SK-N-SH (cell line): ENCODE results near the gene PIP4P1. TPM values are rescaled to one million over a fixed set of nuclear protein-coding genes. Genes with fewer than 3 reads are reported as not detected.

ENCODE experiments used
- CTCF ChIA-PET: fragments of 300-600, 350-600 bp; formaldehyde crosslinking; extraction: SDS; loops from one replicate; lab custom pipeline; 2021; lab: Yijun Ruan, JAX
- POLR2A ChIA-PET: fragments of 350-600 bp; sonication (Branson Sonifier 250); formaldehyde crosslinking; extraction: SDS; loops from one replicate; lab custom pipeline; 2020; ENCODE audit warnings: antibody characterized with exemption, inconsistent platforms; lab: Yijun Ruan, JAX
- DNase-seq: peaks from one replicate; pipeline ENCODE4 v3.0.0; 2012
- H2AFZ ChIP-seq: fragments of 200-600 bp; sonication (generic); 2 replicates; pipeline ENCODE4 v1.8.1; 2016; ENCODE audit warnings: antibody characterized with exemption, mild to moderate bottlenecking, low read depth
- H3F3A ChIP-seq: fragments of 200-600 bp; sonication (generic); replicated peaks from 2 replicates; pipeline ENCODE3; 2016; ENCODE audit warnings: antibody characterized with exemption, mild to moderate bottlenecking; ENCODE audit not compliant: insufficient read depth
- H3K27ac ChIP-seq, 2 experiments: fragments of 200-500 bp in 1 of 2; fragments of 200-600 bp in 1 of 2; sonication (Bioruptor generic) in 1 of 2; sonication (generic), shearing (Covaris generic) in 1 of 2; 2 replicates each; pipeline versions ENCODE4 v1.5.1 to v1.6.1; 2014 to 2016; ENCODE audit warnings: low read depth in 2 of 2, inconsistent platforms in 1 of 2, low read length in 1 of 2, mild to moderate bottlenecking in 1 of 2, mixed read lengths in 1 of 2
- H3K27me3 ChIP-seq: fragments of 200-600 bp; sonication (generic), shearing (Covaris generic); 2 replicates; pipeline ENCODE4 v1.6.1; 2016; ENCODE audit warnings: mixed run types; ENCODE audit not compliant: insufficient read depth
- H3K36me3 ChIP-seq, 2 experiments: fragments of 200-500 bp in 1 of 2; fragments of 200-600 bp in 1 of 2; sonication (Bioruptor generic) in 1 of 2; sonication (generic) in 1 of 2; replicated peaks in 1 of 2; 2 replicates each; pipeline versions ENCODE3 to v1.5.1; 2014 to 2016; ENCODE audit warnings: low read length in 1 of 2, mild to moderate bottlenecking in 1 of 2; ENCODE audit not compliant: insufficient read depth in 2 of 2, control insufficient read depth in 1 of 2
- H3K4me1 ChIP-seq, 2 experiments: fragments of 200-500 bp in 1 of 2; fragments of 200-600 bp in 1 of 2; sonication (Bioruptor generic) in 1 of 2; sonication (generic), shearing (Covaris generic) in 1 of 2; 2 replicates each; pipeline versions ENCODE4 v1.5.1 to v1.6.1; 2014 to 2016; ENCODE audit warnings: low read depth in 1 of 2, low read length in 1 of 2, mixed run types in 1 of 2; ENCODE audit not compliant: insufficient read depth in 2 of 2, control insufficient read depth in 1 of 2
- H3K4me2 ChIP-seq: fragments of 200-600 bp; sonication (generic), shearing (Covaris generic); 2 replicates; pipeline ENCODE4 v1.6.1; 2017; ENCODE audit warnings: mixed run types
- H3K4me3 ChIP-seq, 2 experiments: fragments of 200-500 bp in 1 of 2; fragments of 200-600 bp in 1 of 2; sonication (Bioruptor generic) in 1 of 2; sonication (generic), shearing (Covaris generic) in 1 of 2; 2 replicates each; pipeline versions ENCODE4 v1.5.1 to v1.8.1; 2014 to 2016; ENCODE audit warnings: low read depth in 2 of 2, inconsistent platforms in 1 of 2, low read length in 1 of 2, mild to moderate bottlenecking in 1 of 2, mixed read lengths in 1 of 2, moderate library complexity in 1 of 2
- H3K79me2 ChIP-seq: fragments of 200-600 bp; sonication (generic); 2 replicates; pipeline ENCODE4 v1.8.1; 2017; ENCODE audit warnings: mild to moderate bottlenecking; ENCODE audit not compliant: insufficient read depth
- H3K9ac ChIP-seq: fragments of 200-600 bp; sonication (generic); 2 replicates; pipeline ENCODE4 v1.6.1; 2017; ENCODE audit warnings: mixed run types
- H3K9me2 ChIP-seq: fragments of 200-600 bp; sonication (generic); 2 replicates; pipeline ENCODE4 v1.6.1; 2017; ENCODE audit warnings: mixed run types
- H3K9me3 ChIP-seq: fragments of 200-600 bp; sonication (generic); 2 replicates; pipeline ENCODE4 v1.6.1; 2017; ENCODE audit warnings: mixed run types, mild to moderate bottlenecking, moderate library complexity
- H4K20me1 ChIP-seq: fragments of 200-600 bp; sonication (generic); 2 replicates; pipeline ENCODE4 v1.6.1; 2017; ENCODE audit warnings: mild to moderate bottlenecking, mixed run types; ENCODE audit not compliant: insufficient read depth
- ELF1 ChIP-seq: IDR thresholded peaks from 2 replicates; pipeline ENCODE4 v1.4.0; 2012
- EZH2phosphoT487 ChIP-seq: fragments of 200-600 bp; sonication (generic); IDR thresholded peaks from 2 replicates; pipeline ENCODE4 v1.6.1; 2017; ENCODE audit warnings: low read depth, mixed run types, mild to moderate bottlenecking, antibody characterized with exemption, moderate library complexity, borderline replicate concordance
- FOSL2 ChIP-seq: IDR thresholded peaks from 2 replicates; pipeline ENCODE4 v1.4.0; 2012; ENCODE audit warnings: low read depth, mild to moderate bottlenecking, moderate library complexity, borderline replicate concordance
- FOXJ3 ChIP-seq: sonication (generic); formaldehyde crosslinking; IDR thresholded peaks from 2 replicates; pipeline ENCODE4 v1.5.1; 2020; ENCODE audit warnings: mild to moderate bottlenecking, missing genetic modification reagents
- FOXM1 ChIP-seq: IDR thresholded peaks from 2 replicates; pipeline ENCODE4 v1.4.0; 2012; ENCODE audit warnings: low read depth, mild to moderate bottlenecking
- MXI1 ChIP-seq: IDR thresholded peaks from 2 replicates; pipeline ENCODE4 v1.6.1; 2012; ENCODE audit warnings: mild to moderate bottlenecking, low read depth, low read length, improper control_type of control experiment
- NRF1 ChIP-seq: IDR thresholded peaks from 2 replicates; pipeline ENCODE4 v1.6.1; 2012; ENCODE audit warnings: low read depth, mild to moderate bottlenecking, low read length
- RAD21 ChIP-seq: IDR thresholded peaks from 2 replicates; pipeline ENCODE4 v1.6.1; 2012; ENCODE audit warnings: mild to moderate bottlenecking, low read length
- RCOR1 ChIP-seq: fragments of 150-350 bp; IDR thresholded peaks from 2 replicates; pipeline ENCODE4 v1.6.1; 2017; ENCODE audit warnings: antibody characterized with exemption, low read length
- SIN3A ChIP-seq: IDR thresholded peaks from 2 replicates; pipeline ENCODE4 v1.6.1; 2012; ENCODE audit warnings: low read depth, mild to moderate bottlenecking, low read length, moderate library complexity, borderline replicate concordance
- SMC3 ChIP-seq: IDR thresholded peaks from 2 replicates; pipeline ENCODE4 v1.6.1; 2012; ENCODE audit warnings: low read depth, low read length, improper control_type of control experiment
- TAF1 ChIP-seq: IDR thresholded peaks from 2 replicates; pipeline ENCODE4 v1.6.1; 2012; ENCODE audit warnings: low read depth, mild to moderate bottlenecking, low read length, moderate library complexity, borderline replicate concordance
- TEAD4 ChIP-seq: IDR thresholded peaks from 2 replicates; pipeline ENCODE4 v1.4.0; 2012; ENCODE audit warnings: mild to moderate bottlenecking, borderline replicate concordance; ENCODE audit not compliant: insufficient read depth
- YY1 ChIP-seq: IDR thresholded peaks from 2 replicates; pipeline ENCODE4 v1.4.0; 2012; ENCODE audit warnings: low read depth, mild to moderate bottlenecking
- WGBS: methylation state at CpG from one replicate; pipeline ENCODE4 v1.1.6; 2017; ENCODE audit warnings: low lambda C conversion rate; 5-methylcytosine and 5-hydroxymethylcytosine counted together
- polyA plus RNA-seq, 3 experiments: library from polyadenylated mRNA; depleted of rRNA; stranded (reverse); fragments of >200 nt; gene quantifications; 2 replicates each; pipeline ENCODE4 v1.2.3, GENCODE V29; 2012
- TF ChIP-seq, protein P1 (sequence below): IDR thresholded peaks from 2 replicates; pipeline ENCODE4 v1.4.0; 2012; ENCODE audit warnings: low read depth, borderline replicate concordance
- TF ChIP-seq, protein P2 (sequence below): IDR thresholded peaks from 2 replicates; pipeline ENCODE4 v1.4.0; 2012; ENCODE audit warnings: low read depth, borderline replicate concordance
- TF ChIP-seq, protein P3 (sequence below): IDR thresholded peaks from 2 replicates; pipeline ENCODE4 v1.6.1; 2012; ENCODE audit warnings: mild to moderate bottlenecking, low read depth, low read length, moderate library complexity
- TF ChIP-seq, protein P4 (sequence below): IDR thresholded peaks from 2 replicates; pipeline ENCODE4; 2012
- TF ChIP-seq, protein P5 (sequence below): fragments of 150-350 bp; IDR thresholded peaks from 2 replicates; pipeline ENCODE4 v1.6.1; 2017; ENCODE audit warnings: antibody characterized with exemption, low read length, low read depth, borderline replicate concordance
- TF ChIP-seq, protein P6 (sequence below): fragments of 200-600 bp; sonication (generic); IDR thresholded peaks from 2 replicates; pipeline ENCODE4 v1.6.1; 2017; ENCODE audit warnings: antibody characterized with exemption, mild to moderate bottlenecking, moderate library complexity

Gene PIP4P1
- polyA plus RNA-seq, 1 of the 3 experiments (the other 2 are of a cell fraction), result 30.7 TPM

DNA sequence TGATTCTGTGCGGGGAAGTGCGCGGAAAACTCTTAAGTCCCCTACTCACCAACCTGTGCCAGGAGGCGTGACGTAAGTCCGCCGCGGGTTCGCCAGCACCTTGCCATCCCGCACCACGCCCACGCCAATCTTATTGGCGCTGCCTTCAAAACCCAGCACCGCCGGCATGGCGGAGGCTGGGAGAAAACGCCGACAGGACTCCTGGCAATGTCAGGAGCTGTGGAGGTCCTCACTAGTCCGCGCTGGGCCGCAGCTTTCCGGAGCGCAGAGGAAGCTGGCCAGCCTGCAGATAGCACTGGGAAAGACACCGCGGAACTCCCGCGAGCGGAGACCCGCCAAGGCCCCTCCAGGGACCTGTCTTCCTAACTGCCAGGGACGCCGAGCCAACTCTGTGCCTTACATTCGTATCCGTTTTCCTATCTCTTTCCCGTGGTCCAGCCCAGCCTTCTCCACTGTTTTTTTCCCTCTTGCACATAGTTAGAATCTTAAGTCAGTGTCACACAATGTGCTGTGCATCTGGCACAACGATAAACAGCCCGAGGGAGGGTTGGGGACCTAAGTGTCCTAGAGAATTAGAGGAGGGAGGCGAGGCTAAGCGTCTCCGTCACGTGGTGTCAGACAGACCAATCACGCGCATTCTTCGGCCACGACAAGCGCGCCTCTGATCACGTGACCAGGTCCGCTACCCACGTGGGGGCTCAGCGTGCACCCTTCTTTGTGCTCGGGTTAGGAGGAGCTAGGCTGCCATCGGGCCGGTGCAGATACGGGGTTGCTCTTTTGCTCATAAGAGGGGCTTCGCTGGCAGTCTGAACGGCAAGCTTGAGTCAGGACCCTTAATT is 6.5 kb downstream of the PIP4P1 start, which contains the start of the genes APEX1 and OSGEP:
APEX1 (plus strand) TSS at position 711 of the 839 bp plus-strand sequence. CDS start 420 bp downstream, outside the sequence.
OSGEP (minus strand) TSS at position 297 of the 839 bp plus-strand sequence; CDS start at position 168, 129 bp downstream.
- no peaks in the 10 kb centered on the region for H3K9me3 ChIP-seq
- no peaks in the 10 kb centered on the region for H3K9me2 ChIP-seq
- H3K27ac ChIP-seq, result peak within 1 kb of the TSS; percentile 92 to 96
- H3K79me2 ChIP-seq, result peaks cover 51% of the 10 kb centered on the region
- peak within 1 kb of the TSS; percentile 92 for H3K9ac ChIP-seq
- CTCF ChIA-PET, result interaction anchor here (0.8 to 2.7 kb wide), 5 partner anchors 39 to 155 kb away, joined by 3 to 7 read pairs (median 6); no protein-coding TSS in a partner anchor
- peak within 1 kb of the TSS; percentile 82 for H2AFZ ChIP-seq
- H3K27me3 ChIP-seq, result no peaks in the 10 kb centered on the region
- POLR2A ChIA-PET, result interaction anchor here (0.8 to 3.0 kb wide), 10 partner anchors 9 to 227 kb away, joined by 3 to 35 read pairs (median 5); partner anchors contain the start of genes CCNB1IP1, PARP2, PNP and TEP1
- 0% methylated on average over 38 of the region's 56 CpGs for WGBS
- H3K36me3 ChIP-seq, result peaks cover 50 to 57% of the 10 kb centered on the region in 2 experiments
- peaks cover 12% of the 10 kb centered on the region for H3F3A ChIP-seq
- H3K4me2 ChIP-seq, result peak within 1 kb of the TSS; percentile 96
- peak; percentile 95 for DNase-seq
- peak within 1 kb of the TSS; percentile 92 for H3K4me3 ChIP-seq
- H3K4me1 ChIP-seq, result peaks cover 5 to 6% of the 10 kb centered on the region in 2 experiments; a peak in 3 of 4 replicates
- H4K20me1 ChIP-seq, result no peaks in the 10 kb centered on the region
- TF ChIP-seq RCOR1, result no peak; the same call in 1 of the 2 replicates
- TF ChIP-seq FOXJ3 (CRISPR knock-in tag), result no peak
- TF ChIP-seq RAD21, result no peak; the same call in 1 of the 2 replicates
- peak; percentile 97 for TF ChIP-seq MXI1
- TF ChIP-seq TAF1, result peak; percentile 70
- TF ChIP-seq, protein P1, sequence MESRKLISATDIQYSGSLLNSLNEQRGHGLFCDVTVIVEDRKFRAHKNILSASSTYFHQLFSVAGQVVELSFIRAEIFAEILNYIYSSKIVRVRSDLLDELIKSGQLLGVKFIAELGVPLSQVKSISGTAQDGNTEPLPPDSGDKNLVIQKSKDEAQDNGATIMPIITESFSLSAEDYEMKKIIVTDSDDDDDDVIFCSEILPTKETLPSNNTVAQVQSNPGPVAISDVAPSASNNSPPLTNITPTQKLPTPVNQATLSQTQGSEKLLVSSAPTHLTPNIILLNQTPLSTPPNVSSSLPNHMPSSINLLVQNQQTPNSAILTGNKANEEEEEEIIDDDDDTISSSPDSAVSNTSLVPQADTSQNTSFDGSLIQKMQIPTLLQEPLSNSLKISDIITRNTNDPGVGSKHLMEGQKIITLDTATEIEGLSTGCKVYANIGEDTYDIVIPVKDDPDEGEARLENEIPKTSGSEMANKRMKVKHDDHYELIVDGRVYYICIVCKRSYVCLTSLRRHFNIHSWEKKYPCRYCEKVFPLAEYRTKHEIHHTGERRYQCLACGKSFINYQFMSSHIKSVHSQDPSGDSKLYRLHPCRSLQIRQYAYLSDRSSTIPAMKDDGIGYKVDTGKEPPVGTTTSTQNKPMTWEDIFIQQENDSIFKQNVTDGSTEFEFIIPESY, result peak; percentile 92
- TF ChIP-seq FOXM1, result no peak
- TF ChIP-seq, protein P2, sequence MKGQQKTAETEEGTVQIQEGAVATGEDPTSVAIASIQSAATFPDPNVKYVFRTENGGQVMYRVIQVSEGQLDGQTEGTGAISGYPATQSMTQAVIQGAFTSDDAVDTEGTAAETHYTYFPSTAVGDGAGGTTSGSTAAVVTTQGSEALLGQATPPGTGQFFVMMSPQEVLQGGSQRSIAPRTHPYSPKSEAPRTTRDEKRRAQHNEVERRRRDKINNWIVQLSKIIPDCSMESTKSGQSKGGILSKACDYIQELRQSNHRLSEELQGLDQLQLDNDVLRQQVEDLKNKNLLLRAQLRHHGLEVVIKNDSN, result peak; percentile 100
- TF ChIP-seq, protein P3, sequence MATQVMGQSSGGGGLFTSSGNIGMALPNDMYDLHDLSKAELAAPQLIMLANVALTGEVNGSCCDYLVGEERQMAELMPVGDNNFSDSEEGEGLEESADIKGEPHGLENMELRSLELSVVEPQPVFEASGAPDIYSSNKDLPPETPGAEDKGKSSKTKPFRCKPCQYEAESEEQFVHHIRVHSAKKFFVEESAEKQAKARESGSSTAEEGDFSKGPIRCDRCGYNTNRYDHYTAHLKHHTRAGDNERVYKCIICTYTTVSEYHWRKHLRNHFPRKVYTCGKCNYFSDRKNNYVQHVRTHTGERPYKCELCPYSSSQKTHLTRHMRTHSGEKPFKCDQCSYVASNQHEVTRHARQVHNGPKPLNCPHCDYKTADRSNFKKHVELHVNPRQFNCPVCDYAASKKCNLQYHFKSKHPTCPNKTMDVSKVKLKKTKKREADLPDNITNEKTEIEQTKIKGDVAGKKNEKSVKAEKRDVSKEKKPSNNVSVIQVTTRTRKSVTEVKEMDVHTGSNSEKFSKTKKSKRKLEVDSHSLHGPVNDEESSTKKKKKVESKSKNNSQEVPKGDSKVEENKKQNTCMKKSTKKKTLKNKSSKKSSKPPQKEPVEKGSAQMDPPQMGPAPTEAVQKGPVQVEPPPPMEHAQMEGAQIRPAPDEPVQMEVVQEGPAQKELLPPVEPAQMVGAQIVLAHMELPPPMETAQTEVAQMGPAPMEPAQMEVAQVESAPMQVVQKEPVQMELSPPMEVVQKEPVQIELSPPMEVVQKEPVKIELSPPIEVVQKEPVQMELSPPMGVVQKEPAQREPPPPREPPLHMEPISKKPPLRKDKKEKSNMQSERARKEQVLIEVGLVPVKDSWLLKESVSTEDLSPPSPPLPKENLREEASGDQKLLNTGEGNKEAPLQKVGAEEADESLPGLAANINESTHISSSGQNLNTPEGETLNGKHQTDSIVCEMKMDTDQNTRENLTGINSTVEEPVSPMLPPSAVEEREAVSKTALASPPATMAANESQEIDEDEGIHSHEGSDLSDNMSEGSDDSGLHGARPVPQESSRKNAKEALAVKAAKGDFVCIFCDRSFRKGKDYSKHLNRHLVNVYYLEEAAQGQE, result peak; percentile 5; the same call in 1 of the 2 replicates
- no peak for TF ChIP-seq EZH2phosphoT487
- TF ChIP-seq, protein P4, sequence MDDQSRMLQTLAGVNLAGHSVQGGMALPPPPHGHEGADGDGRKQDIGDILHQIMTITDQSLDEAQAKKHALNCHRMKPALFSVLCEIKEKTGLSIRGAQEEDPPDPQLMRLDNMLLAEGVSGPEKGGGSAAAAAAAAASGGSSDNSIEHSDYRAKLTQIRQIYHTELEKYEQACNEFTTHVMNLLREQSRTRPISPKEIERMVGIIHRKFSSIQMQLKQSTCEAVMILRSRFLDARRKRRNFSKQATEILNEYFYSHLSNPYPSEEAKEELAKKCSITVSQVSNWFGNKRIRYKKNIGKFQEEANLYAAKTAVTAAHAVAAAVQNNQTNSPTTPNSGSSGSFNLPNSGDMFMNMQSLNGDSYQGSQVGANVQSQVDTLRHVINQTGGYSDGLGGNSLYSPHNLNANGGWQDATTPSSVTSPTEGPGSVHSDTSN, result peak; percentile 8; the same call in 1 of the 2 replicates
- TF ChIP-seq NRF1, result 0 out of 2 replicates have a peak, but pooled peaks have one; percentile 5
- TF ChIP-seq, protein P5, sequence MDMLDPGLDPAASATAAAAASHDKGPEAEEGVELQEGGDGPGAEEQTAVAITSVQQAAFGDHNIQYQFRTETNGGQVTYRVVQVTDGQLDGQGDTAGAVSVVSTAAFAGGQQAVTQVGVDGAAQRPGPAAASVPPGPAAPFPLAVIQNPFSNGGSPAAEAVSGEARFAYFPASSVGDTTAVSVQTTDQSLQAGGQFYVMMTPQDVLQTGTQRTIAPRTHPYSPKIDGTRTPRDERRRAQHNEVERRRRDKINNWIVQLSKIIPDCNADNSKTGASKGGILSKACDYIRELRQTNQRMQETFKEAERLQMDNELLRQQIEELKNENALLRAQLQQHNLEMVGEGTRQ, result peak; percentile 99
- peak; percentile 74; the same call in 1 of the 2 replicates for TF ChIP-seq SIN3A
- no peak for TF ChIP-seq TEAD4
- TF ChIP-seq ELF1, result no peak; the same call in 1 of the 2 replicates
- TF ChIP-seq FOSL2, result no peak
- TF ChIP-seq SMC3, result 0 out of 2 replicates have a peak, but pooled peaks have one; percentile 17
- TF ChIP-seq YY1, result peak; percentile 60; the same call in 1 of the 2 replicates
- TF ChIP-seq, protein P6, sequence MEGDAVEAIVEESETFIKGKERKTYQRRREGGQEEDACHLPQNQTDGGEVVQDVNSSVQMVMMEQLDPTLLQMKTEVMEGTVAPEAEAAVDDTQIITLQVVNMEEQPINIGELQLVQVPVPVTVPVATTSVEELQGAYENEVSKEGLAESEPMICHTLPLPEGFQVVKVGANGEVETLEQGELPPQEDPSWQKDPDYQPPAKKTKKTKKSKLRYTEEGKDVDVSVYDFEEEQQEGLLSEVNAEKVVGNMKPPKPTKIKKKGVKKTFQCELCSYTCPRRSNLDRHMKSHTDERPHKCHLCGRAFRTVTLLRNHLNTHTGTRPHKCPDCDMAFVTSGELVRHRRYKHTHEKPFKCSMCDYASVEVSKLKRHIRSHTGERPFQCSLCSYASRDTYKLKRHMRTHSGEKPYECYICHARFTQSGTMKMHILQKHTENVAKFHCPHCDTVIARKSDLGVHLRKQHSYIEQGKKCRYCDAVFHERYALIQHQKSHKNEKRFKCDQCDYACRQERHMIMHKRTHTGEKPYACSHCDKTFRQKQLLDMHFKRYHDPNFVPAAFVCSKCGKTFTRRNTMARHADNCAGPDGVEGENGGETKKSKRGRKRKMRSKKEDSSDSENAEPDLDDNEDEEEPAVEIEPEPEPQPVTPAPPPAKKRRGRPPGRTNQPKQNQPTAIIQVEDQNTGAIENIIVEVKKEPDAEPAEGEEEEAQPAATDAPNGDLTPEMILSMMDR, result no peak
